ENCODE results near the gene MTMR11. TPM values are rescaled to one million over a fixed set of nuclear protein-coding genes. Genes with fewer than 3 reads are reported as not detected.
A peak's percentile ranks its signal among the peaks of the same experiment; 100 is the strongest.

MTMR11 gene
- total RNA-seq, 1 experiment from 2014 or later: 6.5 TPM

DNA sequence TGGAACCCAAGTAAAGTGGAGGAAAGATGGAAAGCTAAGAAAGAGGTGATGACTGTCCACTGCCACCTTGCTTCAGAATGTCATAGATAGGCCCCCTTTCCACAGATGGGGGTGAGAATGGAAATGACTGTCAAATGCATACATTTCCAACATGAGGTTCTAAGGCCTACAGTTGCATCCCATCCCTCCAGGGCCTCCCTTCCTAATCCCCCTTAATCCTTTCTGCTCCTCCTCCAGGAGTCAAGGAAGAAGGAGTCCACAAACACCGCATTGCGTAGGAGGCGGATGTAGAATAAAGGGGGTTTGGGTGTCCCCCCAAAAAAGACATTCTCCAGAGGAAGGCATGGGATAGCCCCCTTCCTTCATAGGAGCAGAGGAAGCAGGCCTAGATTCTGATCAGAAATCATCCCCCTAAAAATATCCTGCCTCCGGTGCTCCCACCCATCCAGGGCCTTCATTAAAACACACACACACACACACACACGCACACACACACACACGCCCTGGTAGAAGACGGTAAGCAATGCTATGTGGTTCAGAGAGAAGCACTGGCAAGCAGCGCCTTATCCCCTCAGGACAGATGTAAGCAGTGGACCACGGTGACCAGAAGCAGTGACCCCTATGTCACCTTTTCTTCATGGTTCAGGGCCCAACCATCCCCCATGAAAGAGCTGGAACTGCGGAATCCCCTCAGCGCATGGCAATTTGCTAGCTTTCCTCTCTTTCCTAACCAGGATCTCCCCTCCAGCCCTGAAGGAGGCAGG is 21.1 kb downstream of the MTMR11 start:
- intact Hi-C loops (cut with micrococcal nuclease; ENCODE audit: unreplicated experiment): no loop called here
- CTCF ChIA-PET: no interaction called here
- Histone ChIP-seq H3K27ac (ENCODE audit: low read depth, low read length, poor library complexity, severe bottlenecking) (peak overlapping the region; percentile 46), H3K4me3 (ENCODE audit: low read depth, low read length, poor library complexity, severe bottlenecking) (peak overlapping the region; percentile 72), H3K36me3 (ENCODE audit: insufficient read depth, low read length, poor library complexity, severe bottlenecking) (peaks cover 12% of the 10 kb centered on the region), H3K9me3 (ENCODE audit: low read depth, low read length, poor library complexity, severe bottlenecking) (no peaks in the 10 kb centered on the region), H3K27me3 (replicated peaks; ENCODE audit: insufficient read depth, low read depth, low read length, poor library complexity) (no peaks in the 10 kb centered on the region), H3K4me1 (ENCODE audit: insufficient read depth, low read length, poor library complexity, severe bottlenecking) (peaks cover 19% of the 10 kb centered on the region)
- no TSS peak for BruUV-seq (replicated peaks)
- DNase-seq (ENCODE audit: low spot score): no peak
- POLR2A ChIA-PET (ENCODE audit: low non-redundant PET): no interaction called here
- TF ChIP-seq, protein P1, sequence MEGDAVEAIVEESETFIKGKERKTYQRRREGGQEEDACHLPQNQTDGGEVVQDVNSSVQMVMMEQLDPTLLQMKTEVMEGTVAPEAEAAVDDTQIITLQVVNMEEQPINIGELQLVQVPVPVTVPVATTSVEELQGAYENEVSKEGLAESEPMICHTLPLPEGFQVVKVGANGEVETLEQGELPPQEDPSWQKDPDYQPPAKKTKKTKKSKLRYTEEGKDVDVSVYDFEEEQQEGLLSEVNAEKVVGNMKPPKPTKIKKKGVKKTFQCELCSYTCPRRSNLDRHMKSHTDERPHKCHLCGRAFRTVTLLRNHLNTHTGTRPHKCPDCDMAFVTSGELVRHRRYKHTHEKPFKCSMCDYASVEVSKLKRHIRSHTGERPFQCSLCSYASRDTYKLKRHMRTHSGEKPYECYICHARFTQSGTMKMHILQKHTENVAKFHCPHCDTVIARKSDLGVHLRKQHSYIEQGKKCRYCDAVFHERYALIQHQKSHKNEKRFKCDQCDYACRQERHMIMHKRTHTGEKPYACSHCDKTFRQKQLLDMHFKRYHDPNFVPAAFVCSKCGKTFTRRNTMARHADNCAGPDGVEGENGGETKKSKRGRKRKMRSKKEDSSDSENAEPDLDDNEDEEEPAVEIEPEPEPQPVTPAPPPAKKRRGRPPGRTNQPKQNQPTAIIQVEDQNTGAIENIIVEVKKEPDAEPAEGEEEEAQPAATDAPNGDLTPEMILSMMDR (conservative IDR thresholded peaks at IDR 0.05; ENCODE audit: low read depth, low read length): no peak
- no peak for TF ChIP-seq EZH2 (IDR thresholded peaks at IDR 0.05; ENCODE audit: borderline replicate concordance, low read depth, low read length, poor library complexity, severe bottlenecking)

DNA sequence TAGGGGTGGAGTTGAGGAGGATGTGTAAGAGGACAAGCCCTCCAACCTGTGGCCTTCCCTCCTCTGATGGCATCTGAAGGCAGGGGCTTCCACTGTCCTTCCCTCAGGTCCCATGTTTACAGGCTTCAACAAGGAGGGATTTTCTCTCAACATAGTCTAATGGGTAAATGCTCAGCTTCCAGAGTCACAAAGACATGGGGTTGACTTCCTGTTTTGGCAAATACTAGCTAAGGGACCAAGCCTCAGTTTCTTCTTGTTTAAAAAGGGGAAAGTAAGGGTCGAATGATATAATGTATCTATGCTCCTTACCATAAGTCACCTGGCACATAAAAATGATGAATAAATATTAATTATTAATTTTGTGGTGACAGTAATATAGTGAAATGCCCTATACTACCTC is 22.1 kb downstream of the MTMR11 start:
- H3K4me3 ChIP-seq (ENCODE audit: low read depth, low read length, poor library complexity, severe bottlenecking): no peak overlapping the region
- no peak overlapping the region for H3K27ac ChIP-seq (ENCODE audit: low read depth, low read length, poor library complexity, severe bottlenecking)
- no peaks in the 10 kb centered on the region for H3K9me3 ChIP-seq (ENCODE audit: low read depth, low read length, poor library complexity, severe bottlenecking)
- H3K36me3 ChIP-seq (ENCODE audit: insufficient read depth, low read length, poor library complexity, severe bottlenecking): peaks cover 15% of the 10 kb centered on the region
- H3K27me3 ChIP-seq (replicated peaks; ENCODE audit: insufficient read depth, low read depth, low read length, poor library complexity): no peaks in the 10 kb centered on the region
- ChIA-PET POLR2A (ENCODE audit: low non-redundant PET) (no interaction called here), CTCF (no interaction called here)
- DNase-seq (ENCODE audit: low spot score): no peak
- BruUV-seq (replicated peaks): no TSS peak
- peaks cover 19% of the 10 kb centered on the region for H3K4me1 ChIP-seq (ENCODE audit: insufficient read depth, low read length, poor library complexity, severe bottlenecking)
- TF ChIP-seq, protein P1 (conservative IDR thresholded peaks at IDR 0.05; ENCODE audit: low read depth, low read length): no peak
- no peak for TF ChIP-seq EZH2 (IDR thresholded peaks at IDR 0.05; ENCODE audit: borderline replicate concordance, low read depth, low read length, poor library complexity, severe bottlenecking)
- intact Hi-C loops (cut with micrococcal nuclease; ENCODE audit: unreplicated experiment): no loop called here

DNA sequence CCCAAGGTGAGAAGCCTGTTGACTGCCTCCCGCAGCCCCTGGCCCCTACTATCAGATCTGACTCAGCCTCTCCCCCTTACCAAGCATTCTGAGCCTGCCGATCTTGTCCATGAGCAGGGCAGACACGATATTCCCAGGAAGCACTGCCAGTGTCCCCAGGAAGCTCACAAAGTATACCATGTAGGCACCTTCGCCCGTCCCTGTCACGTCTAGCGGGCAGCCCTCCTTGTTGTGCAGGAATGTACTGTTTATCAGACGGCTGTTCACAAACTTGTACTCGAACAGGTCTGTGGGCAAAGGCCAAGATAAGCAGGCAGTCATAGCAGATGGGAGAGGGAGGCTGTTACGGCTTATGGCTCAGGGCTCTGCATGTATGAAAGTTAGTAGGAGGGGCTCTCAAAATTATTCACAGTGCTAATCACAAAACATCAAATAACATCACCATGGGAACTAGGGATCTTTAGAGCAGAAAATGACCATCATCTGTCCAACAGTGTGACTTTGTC is 30.1 kb downstream of the MTMR11 start:
- DNase-seq (ENCODE audit: low spot score): no peak
- Histone ChIP-seq H3K4me1 (ENCODE audit: insufficient read depth, low read length, poor library complexity, severe bottlenecking) (no peaks in the 10 kb centered on the region), H3K9me3 (ENCODE audit: low read depth, low read length, poor library complexity, severe bottlenecking) (no peaks in the 10 kb centered on the region), H3K36me3 (ENCODE audit: insufficient read depth, low read length, poor library complexity, severe bottlenecking) (peaks cover 20% of the 10 kb centered on the region), H3K27ac (ENCODE audit: low read depth, low read length, poor library complexity, severe bottlenecking) (no peak overlapping the region), H3K27me3 (replicated peaks; ENCODE audit: insufficient read depth, low read depth, low read length, poor library complexity) (no peaks in the 10 kb centered on the region), H3K4me3 (ENCODE audit: low read depth, low read length, poor library complexity, severe bottlenecking) (no peak overlapping the region)
- POLR2A ChIA-PET (ENCODE audit: low non-redundant PET): no interaction called here
- intact Hi-C loops (cut with micrococcal nuclease; ENCODE audit: unreplicated experiment): no loop called here
- CTCF ChIA-PET: no interaction called here
- TF ChIP-seq, protein P1 (conservative IDR thresholded peaks at IDR 0.05; ENCODE audit: low read depth, low read length): no peak
- no peak for TF ChIP-seq EZH2 (IDR thresholded peaks at IDR 0.05; ENCODE audit: borderline replicate concordance, low read depth, low read length, poor library complexity, severe bottlenecking)
- no TSS peak for BruUV-seq (replicated peaks)
